GM19035 (cell line): ENCODE results near the gene ZNF248.
"Not testable (repeated sequence)": the region's sequence is repeated elsewhere in the genome, so short reads cannot be mapped to it uniquely, and the experiment has no call there.

Source experiments
- ATAC-seq: cut with Tn5 transposase; IDR thresholded peaks from one replicate; pipeline ENCODE4 v1.9.1; 2021; ENCODE audit not compliant: unreplicated experiment

Gene ZNF248

GRCh38 chr10:37748170-37748569, 109.2 kb downstream of the ZNF248 start:
- no peak for ATAC-seq

- ATAC-seq, result no peak
Observed at GRCh38 chr10:37747081-37747480, 110.3 kb downstream of the ZNF248 start.

- ATAC-seq, result no peak
Observed at GRCh38 chr10:37741831-37742230, 115.6 kb downstream of the ZNF248 start.

GRCh38 chr10:37739181-37739580, 118.2 kb downstream of the ZNF248 start:
- ATAC-seq, result no peak

GRCh38 chr10:37738241-37738640, 119.2 kb downstream of the ZNF248 start:
- not testable (repeated sequence) for ATAC-seq

- ATAC-seq, result no peak
Observed at GRCh38 chr10:37737336-37737735, 120.1 kb downstream of the ZNF248 start.

GRCh38 chr10:37736120-37736519, 121.3 kb downstream of the ZNF248 start:
- no peak for ATAC-seq

- no peak for ATAC-seq
Observed at GRCh38 chr10:37734971-37735370, 122.4 kb downstream of the ZNF248 start.
